K562 (cell line): ENCODE data around the gene PHTF2. TPM values are rescaled to one million over a fixed set of nuclear protein-coding genes. Genes with fewer than 3 reads are reported as not detected.

Experiments used
- ELF2 ChIP-seq: fragments of 250-450 bp; sonication (Bioruptor Pico); IDR thresholded peaks from 2 replicates; pipeline ENCODE4 v1.5.0; 2021; ENCODE audit warnings: mild to moderate bottlenecking
- ELK1 ChIP-seq: sonication (generic); formaldehyde crosslinking; IDR thresholded peaks from 2 replicates; pipeline ENCODE4 v1.8.1; 2022; ENCODE audit warnings: missing genetic modification reagents
- RNF2 ChIP-seq: sonication (generic); IDR thresholded peaks from 2 replicates; pipeline ENCODE4 v1.6.1; 2016
- SP2 ChIP-seq: IDR thresholded peaks from 2 replicates; pipeline ENCODE4 v1.6.1; 2011; ENCODE audit warnings: mild to moderate bottlenecking, low read depth, low read length, moderate library complexity; ENCODE audit not compliant: poor library complexity, severe bottlenecking; ENCODE audit errors: extremely low read depth
- polyA plus RNA-seq, 8 experiments: library from polyadenylated mRNA; depleted of rRNA in 4 of 8; stranded (reverse) in 5 of 8; unstranded in 3 of 8; fragments of >200 nt; fragmentation: Nextera tagmentation in 2 of 8; fragmentation: Illumina TruSeq in 1 of 8; extraction: Ambion mirVana in 2 of 8; extraction: Trizol in 1 of 8; gene quantifications; 2 replicates each; pipeline versions ENCODE4 v1.2.1 to v1.2.3, GENCODE V29; 2011 to 2014; ENCODE audit warnings: inconsistent platforms in 1 of 8, missing spikeins in 1 of 8
- total RNA-seq, 7 experiments: library from RNA; depleted of rRNA in 6 of 7; stranded (reverse); fragments of >200 nt in 6 of 7; fragmentation: Illumina TruSeq in 2 of 7; extraction: Trizol in 2 of 7; gene quantifications; 2 replicates each; pipeline versions ENCODE4 v1.2.1 to v1.2.3, GENCODE V29; 2011 to 2021; ENCODE audit warnings: low replicate concordance in 1 of 7
- TF ChIP-seq, protein P1 (sequence below): sonication (generic); formaldehyde crosslinking; IDR thresholded peaks from 2 replicates; pipeline ENCODE4 v1.8.1; 2022; ENCODE audit warnings: missing genetic modification reagents
- TF ChIP-seq, protein P2 (sequence below): fragments of 200-800 bp; sonication (Bioruptor generic); IDR thresholded peaks from 2 replicates; pipeline ENCODE4 v1.6.1; 2016; ENCODE audit warnings: missing genetic modification characterization, missing compliant biosample characterization

The PHTF2 gene
- total and polyA plus RNA-seq, 9 of the 15 experiments (the other 6 are each of a cell fraction or from before 2014, with no cell fraction given): 17.9 to 43.6 (median 25.4) TPM

DNA sequence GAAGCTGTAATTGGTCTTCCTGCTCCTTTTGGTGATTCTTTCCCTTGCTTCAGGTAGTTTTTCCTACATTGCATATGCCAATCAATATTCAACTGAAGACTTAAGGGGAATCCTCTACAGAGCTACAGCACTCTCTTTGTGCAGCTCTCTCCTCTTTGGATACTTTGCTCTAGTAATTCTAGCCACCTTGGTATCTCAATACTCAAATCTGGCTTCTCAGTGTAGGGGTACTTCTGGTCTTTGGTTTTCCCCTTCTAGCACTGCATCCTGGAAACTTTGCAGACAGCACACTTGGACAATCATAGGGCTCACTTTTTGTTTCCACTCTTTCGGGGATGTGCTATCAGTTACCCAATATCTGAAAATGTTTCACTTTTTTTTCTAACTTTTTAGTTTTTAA, 9.9 kb downstream of the PHTF2 start (continued):
- TF ChIP-seq SP2 (no peak), ELK1 (CRISPR knock-in tag) (no peak), RNF2 (no peak), ELF2 (CRISPR knock-in tag) (no peak)
- TF ChIP-seq, protein P1, sequence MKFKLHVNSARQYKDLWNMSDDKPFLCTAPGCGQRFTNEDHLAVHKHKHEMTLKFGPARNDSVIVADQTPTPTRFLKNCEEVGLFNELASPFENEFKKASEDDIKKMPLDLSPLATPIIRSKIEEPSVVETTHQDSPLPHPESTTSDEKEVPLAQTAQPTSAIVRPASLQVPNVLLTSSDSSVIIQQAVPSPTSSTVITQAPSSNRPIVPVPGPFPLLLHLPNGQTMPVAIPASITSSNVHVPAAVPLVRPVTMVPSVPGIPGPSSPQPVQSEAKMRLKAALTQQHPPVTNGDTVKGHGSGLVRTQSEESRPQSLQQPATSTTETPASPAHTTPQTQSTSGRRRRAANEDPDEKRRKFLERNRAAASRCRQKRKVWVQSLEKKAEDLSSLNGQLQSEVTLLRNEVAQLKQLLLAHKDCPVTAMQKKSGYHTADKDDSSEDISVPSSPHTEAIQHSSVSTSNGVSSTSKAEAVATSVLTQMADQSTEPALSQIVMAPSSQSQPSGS (CRISPR knock-in tag): no peak
- TF ChIP-seq, protein P2, sequence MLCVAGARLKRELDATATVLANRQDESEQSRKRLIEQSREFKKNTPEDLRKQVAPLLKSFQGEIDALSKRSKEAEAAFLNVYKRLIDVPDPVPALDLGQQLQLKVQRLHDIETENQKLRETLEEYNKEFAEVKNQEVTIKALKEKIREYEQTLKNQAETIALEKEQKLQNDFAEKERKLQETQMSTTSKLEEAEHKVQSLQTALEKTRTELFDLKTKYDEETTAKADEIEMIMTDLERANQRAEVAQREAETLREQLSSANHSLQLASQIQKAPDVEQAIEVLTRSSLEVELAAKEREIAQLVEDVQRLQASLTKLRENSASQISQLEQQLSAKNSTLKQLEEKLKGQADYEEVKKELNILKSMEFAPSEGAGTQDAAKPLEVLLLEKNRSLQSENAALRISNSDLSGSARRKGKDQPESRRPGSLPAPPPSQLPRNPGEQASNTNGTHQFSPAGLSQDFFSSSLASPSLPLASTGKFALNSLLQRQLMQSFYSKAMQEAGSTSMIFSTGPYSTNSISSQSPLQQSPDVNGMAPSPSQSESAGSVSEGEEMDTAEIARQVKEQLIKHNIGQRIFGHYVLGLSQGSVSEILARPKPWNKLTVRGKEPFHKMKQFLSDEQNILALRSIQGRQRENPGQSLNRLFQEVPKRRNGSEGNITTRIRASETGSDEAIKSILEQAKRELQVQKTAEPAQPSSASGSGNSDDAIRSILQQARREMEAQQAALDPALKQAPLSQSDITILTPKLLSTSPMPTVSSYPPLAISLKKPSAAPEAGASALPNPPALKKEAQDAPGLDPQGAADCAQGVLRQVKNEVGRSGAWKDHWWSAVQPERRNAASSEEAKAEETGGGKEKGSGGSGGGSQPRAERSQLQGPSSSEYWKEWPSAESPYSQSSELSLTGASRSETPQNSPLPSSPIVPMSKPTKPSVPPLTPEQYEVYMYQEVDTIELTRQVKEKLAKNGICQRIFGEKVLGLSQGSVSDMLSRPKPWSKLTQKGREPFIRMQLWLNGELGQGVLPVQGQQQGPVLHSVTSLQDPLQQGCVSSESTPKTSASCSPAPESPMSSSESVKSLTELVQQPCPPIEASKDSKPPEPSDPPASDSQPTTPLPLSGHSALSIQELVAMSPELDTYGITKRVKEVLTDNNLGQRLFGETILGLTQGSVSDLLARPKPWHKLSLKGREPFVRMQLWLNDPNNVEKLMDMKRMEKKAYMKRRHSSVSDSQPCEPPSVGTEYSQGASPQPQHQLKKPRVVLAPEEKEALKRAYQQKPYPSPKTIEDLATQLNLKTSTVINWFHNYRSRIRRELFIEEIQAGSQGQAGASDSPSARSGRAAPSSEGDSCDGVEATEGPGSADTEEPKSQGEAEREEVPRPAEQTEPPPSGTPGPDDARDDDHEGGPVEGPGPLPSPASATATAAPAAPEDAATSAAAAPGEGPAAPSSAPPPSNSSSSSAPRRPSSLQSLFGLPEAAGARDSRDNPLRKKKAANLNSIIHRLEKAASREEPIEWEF (CRISPR knock-in tag): no peak
